IMR-90 (cell line): Measurements from ENCODE around the gene ERH.

Experiments
- FOS ChIP-seq: fragments of 150-350 bp; IDR thresholded peaks from 2 replicates; pipeline ENCODE4 v1.6.1; 2016; ENCODE audit warnings: low read depth, low read length
- MAFK ChIP-seq: IDR thresholded peaks from 2 replicates; pipeline ENCODE4 v1.6.1; 2012; ENCODE audit warnings: low read depth, low read length, improper control_type of control experiment
- MAZ ChIP-seq: IDR thresholded peaks from 2 replicates; pipeline ENCODE4 v1.6.1; 2012; ENCODE audit warnings: low read depth, mild to moderate bottlenecking, low read length, improper control_type of control experiment, moderate library complexity, borderline replicate concordance
- MXI1 ChIP-seq: IDR thresholded peaks from 2 replicates; pipeline ENCODE4 v1.6.1; 2012; ENCODE audit warnings: low read depth, mild to moderate bottlenecking, low read length, moderate library complexity, borderline replicate concordance
- POLR2A ChIP-seq: IDR thresholded peaks from 2 replicates; pipeline ENCODE4 v1.6.1; 2012; ENCODE audit warnings: mild to moderate bottlenecking, low read depth, low read length
- RAD21 ChIP-seq: IDR thresholded peaks from 2 replicates; pipeline ENCODE4 v1.6.1; 2012; ENCODE audit warnings: low read length, improper control_type of control experiment
- RCOR1 ChIP-seq: IDR thresholded peaks from 2 replicates; pipeline ENCODE4 v1.6.1; 2012; ENCODE audit warnings: mild to moderate bottlenecking, low read length, improper control_type of control experiment; ENCODE audit not compliant: insufficient replicate concordance
- SMC3 ChIP-seq: fragments of 150-350 bp; IDR thresholded peaks from 2 replicates; pipeline ENCODE4 v1.6.1; 2016; ENCODE audit warnings: low read depth, mild to moderate bottlenecking, antibody characterized with exemption, low read length, moderate library complexity
- USF2 ChIP-seq: fragments of 150-350 bp; IDR thresholded peaks from 2 replicates; pipeline ENCODE4 v1.6.1; 2017; ENCODE audit warnings: mild to moderate bottlenecking, antibody characterized with exemption, low read length, low read depth
- TF ChIP-seq, protein P1 (sequence below): conservative IDR thresholded peaks from 2 replicates; pipeline ENCODE4 v1.5.1; 2012; ENCODE audit warnings: mild to moderate bottlenecking, low read depth, low read length, improper control_type of control experiment
- TF ChIP-seq, protein P2 (sequence below): fragments of 150-350 bp; IDR thresholded peaks from 2 replicates; pipeline ENCODE4 v1.6.1; 2016; ENCODE audit warnings: low read depth, mild to moderate bottlenecking, low read length, moderate library complexity, borderline replicate concordance

GRCh38 chr14:69370061-69370460 is 28.0 kb downstream of the ERH start:
- TF ChIP-seq, protein P1, sequence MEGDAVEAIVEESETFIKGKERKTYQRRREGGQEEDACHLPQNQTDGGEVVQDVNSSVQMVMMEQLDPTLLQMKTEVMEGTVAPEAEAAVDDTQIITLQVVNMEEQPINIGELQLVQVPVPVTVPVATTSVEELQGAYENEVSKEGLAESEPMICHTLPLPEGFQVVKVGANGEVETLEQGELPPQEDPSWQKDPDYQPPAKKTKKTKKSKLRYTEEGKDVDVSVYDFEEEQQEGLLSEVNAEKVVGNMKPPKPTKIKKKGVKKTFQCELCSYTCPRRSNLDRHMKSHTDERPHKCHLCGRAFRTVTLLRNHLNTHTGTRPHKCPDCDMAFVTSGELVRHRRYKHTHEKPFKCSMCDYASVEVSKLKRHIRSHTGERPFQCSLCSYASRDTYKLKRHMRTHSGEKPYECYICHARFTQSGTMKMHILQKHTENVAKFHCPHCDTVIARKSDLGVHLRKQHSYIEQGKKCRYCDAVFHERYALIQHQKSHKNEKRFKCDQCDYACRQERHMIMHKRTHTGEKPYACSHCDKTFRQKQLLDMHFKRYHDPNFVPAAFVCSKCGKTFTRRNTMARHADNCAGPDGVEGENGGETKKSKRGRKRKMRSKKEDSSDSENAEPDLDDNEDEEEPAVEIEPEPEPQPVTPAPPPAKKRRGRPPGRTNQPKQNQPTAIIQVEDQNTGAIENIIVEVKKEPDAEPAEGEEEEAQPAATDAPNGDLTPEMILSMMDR: no peak
- no peak for TF ChIP-seq RCOR1
- no peak for TF ChIP-seq MAFK
- TF ChIP-seq USF2: no peak
- TF ChIP-seq POLR2A: no peak
- no peak for TF ChIP-seq FOS
- no peak for TF ChIP-seq MAZ
- TF ChIP-seq RAD21: no peak
- no peak for TF ChIP-seq MXI1
- no peak for TF ChIP-seq SMC3
- TF ChIP-seq, protein P2, sequence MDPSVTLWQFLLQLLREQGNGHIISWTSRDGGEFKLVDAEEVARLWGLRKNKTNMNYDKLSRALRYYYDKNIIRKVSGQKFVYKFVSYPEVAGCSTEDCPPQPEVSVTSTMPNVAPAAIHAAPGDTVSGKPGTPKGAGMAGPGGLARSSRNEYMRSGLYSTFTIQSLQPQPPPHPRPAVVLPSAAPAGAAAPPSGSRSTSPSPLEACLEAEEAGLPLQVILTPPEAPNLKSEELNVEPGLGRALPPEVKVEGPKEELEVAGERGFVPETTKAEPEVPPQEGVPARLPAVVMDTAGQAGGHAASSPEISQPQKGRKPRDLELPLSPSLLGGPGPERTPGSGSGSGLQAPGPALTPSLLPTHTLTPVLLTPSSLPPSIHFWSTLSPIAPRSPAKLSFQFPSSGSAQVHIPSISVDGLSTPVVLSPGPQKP: no peak
